Colonic mucosa (tissue), 4 donors: ENCODE results near the gene ASB18. TPM values are rescaled to one million over a fixed set of nuclear protein-coding genes. Genes with fewer than 3 reads are reported as not detected.

Experiments
- DNase-seq: peaks from one replicate; pipeline ENCODE4 v3.0.0-alpha.2; 2020
- H3K27ac ChIP-seq: fragments of 200-600 bp; one replicate; pipeline ENCODE4 v1.8.0; 2021
- H3K27me3 ChIP-seq: fragments of 200-600 bp; one replicate; pipeline ENCODE4 v1.8.0; 2021
- H3K36me3 ChIP-seq: fragments of 200-600 bp; one replicate; pipeline ENCODE4 v1.8.0; 2021
- H3K4me1 ChIP-seq: fragments of 200-600 bp; one replicate; pipeline ENCODE4 v1.8.0; 2021; ENCODE audit warnings: mild to moderate bottlenecking
- H3K4me3 ChIP-seq: fragments of 200-600 bp; one replicate; pipeline ENCODE4 v1.8.0; 2021
- H3K9ac ChIP-seq, 2 donors: one replicate each; pipeline ENCODE4 v1.7.0; 2013; ENCODE audit warnings: control low read depth in 2 of 2, low read depth in 2 of 2, low read length in 2 of 2
- H3K9me3 ChIP-seq: fragments of 200-600 bp; one replicate; pipeline ENCODE4 v1.8.0; 2021
- CTCF ChIP-seq: fragments of 200-600 bp; IDR thresholded peaks from one replicate; pipeline ENCODE4 v1.8.0; 2022; ENCODE audit warnings: antibody characterized with exemption, mild to moderate bottlenecking
- intact Hi-C: fragments of 100-400 bp; cut with DNase I; formaldehyde crosslinking; loops from one replicate; pipeline ENCODE4 v1.14.1; 2022
- total RNA-seq, 2 donors: library from RNA; stranded (reverse); fragmentation: NEBNext Ultra II Directional in 1 of 2; extraction: Animal tissue kit (Norgen Biotek cat#: 25700) in 1 of 2; gene quantifications; one replicate each; pipeline ENCODE4 v1.2.1, GENCODE V29; 2021
- donor health status: healthy.
- donor health status: DM: no; HTN: no; CAD: no.
- donor health status: DM: no; HTN: no; CAD: no.

Gene ASB18
- total RNA-seq, 2 donors from 2014 or later, result not detected

GRCh38 chr2:236173729-236174607 lies 90.2 kb downstream of the ASB18 start:
- Histone ChIP-seq H3K9me3 (no peaks in the 10 kb centered on the region), H3K27ac (no peak overlapping the region), H3K9ac (no peak overlapping the region), H3K27me3 (peaks cover 86% of the 10 kb centered on the region), H3K4me1 (peaks cover 8% of the 10 kb centered on the region), H3K4me3 (no peak overlapping the region), H3K36me3 (no peaks in the 10 kb centered on the region)
- intact Hi-C loops, result no loop called here
- no peak for TF ChIP-seq CTCF
- no peak for DNase-seq

GRCh38 chr2:236173036-236173728 lies 91.0 kb downstream of the ASB18 start:
- Histone ChIP-seq H3K36me3 (no peaks in the 10 kb centered on the region), H3K4me3 (no peak overlapping the region), H3K27me3 (peaks cover 86% of the 10 kb centered on the region), H3K4me1 (peaks cover 5% of the 10 kb centered on the region), H3K9ac (no peak overlapping the region), H3K9me3 (no peaks in the 10 kb centered on the region), H3K27ac (no peak overlapping the region)
- intact Hi-C loops, result no loop called here
- TF ChIP-seq CTCF, result no peak
- DNase-seq, result no peak

- intact Hi-C loops, result no loop called here
- H3K9ac ChIP-seq, result no peak overlapping the region
- peaks cover 86% of the 10 kb centered on the region for H3K27me3 ChIP-seq
- H3K4me3 ChIP-seq, result no peak overlapping the region
- no peaks in the 10 kb centered on the region for H3K9me3 ChIP-seq
- no peak for TF ChIP-seq CTCF
- no peaks in the 10 kb centered on the region for H3K36me3 ChIP-seq
- no peak overlapping the region for H3K27ac ChIP-seq
- H3K4me1 ChIP-seq, result peaks cover 5% of the 10 kb centered on the region
- no peak for DNase-seq
Measured at GRCh38 chr2:236172255-236173035, 91.8 kb downstream of the ASB18 start.

GRCh38 chr2:236171680-236172254 lies 92.4 kb downstream of the ASB18 start:
- H3K27me3 ChIP-seq, result peaks cover 88% of the 10 kb centered on the region
- DNase-seq, result no peak
- no peaks in the 10 kb centered on the region for H3K9me3 ChIP-seq
- H3K4me1 ChIP-seq, result peaks cover 11% of the 10 kb centered on the region
- no peak for TF ChIP-seq CTCF
- H3K36me3 ChIP-seq, result no peaks in the 10 kb centered on the region
- H3K4me3 ChIP-seq, result no peak overlapping the region
- intact Hi-C loops, result no loop called here
- no peak overlapping the region for H3K27ac ChIP-seq
- H3K9ac ChIP-seq, result no peak overlapping the region

GRCh38 chr2:236171181-236171679 lies 93.0 kb downstream of the ASB18 start:
- no peak overlapping the region for H3K4me3 ChIP-seq
- TF ChIP-seq CTCF, result no peak
- intact Hi-C loops, result no loop called here
- peaks cover 88% of the 10 kb centered on the region for H3K27me3 ChIP-seq
- H3K27ac ChIP-seq, result no peak overlapping the region
- DNase-seq, result no peak
- no peaks in the 10 kb centered on the region for H3K36me3 ChIP-seq
- peaks cover 14% of the 10 kb centered on the region for H3K4me1 ChIP-seq
- no peaks in the 10 kb centered on the region for H3K9me3 ChIP-seq
- H3K9ac ChIP-seq, result no peak overlapping the region
